A673 (cell line): ENCODE results near the gene CLN6.

Experiments used
- CTCF ChIP-seq: fragments of 300-800, 200-600 bp; sonication (generic); conservative IDR thresholded peaks from 2 replicates; pipeline ENCODE4 v1.5.1; 2017; ENCODE audit warnings: low read depth, mild to moderate bottlenecking, antibody characterized with exemption, low read length, moderate library complexity, mixed read lengths
- EZH2 ChIP-seq: fragments of 200-600 bp; sonication (generic); IDR thresholded peaks from 2 replicates; pipeline ENCODE4 v1.6.1; 2017; ENCODE audit warnings: borderline replicate concordance, low read depth, mild to moderate bottlenecking, mixed read lengths, antibody characterized with exemption, low read length; ENCODE audit not compliant: poor library complexity, severe bottlenecking

- no peak for TF ChIP-seq CTCF
- TF ChIP-seq EZH2 = no peak
These were observed 9.5 kb upstream of the CLN6 start for GRCh38 chr15:68239025-68239424.
